Left ventricle myocardium inferior (tissue), 1 donor: ENCODE measurements around the gene DNASE1L2. TPM values are rescaled to one million over a fixed set of nuclear protein-coding genes. Genes with fewer than 3 reads are reported as not detected.
"Not testable (repeated sequence)": the region's sequence is repeated elsewhere in the genome, so short reads cannot be mapped to it uniquely, and the experiment has no call there.

ENCODE experiments used
- DNase-seq: peaks from one replicate; pipeline ENCODE4 v3.0.0-alpha.2; 2020
- H3K27ac ChIP-seq: fragments of 200-600 bp; replicated peaks from 2 replicates; pipeline ENCODE4 v1.8.0; 2021
- H3K27me3 ChIP-seq: fragments of 200-600 bp; 2 replicates; pipeline ENCODE4 v1.8.0; 2021; ENCODE audit warnings: low read depth
- H3K36me3 ChIP-seq: fragments of 200-600 bp; 2 replicates; pipeline ENCODE4 v1.8.0; 2021
- H3K4me1 ChIP-seq: fragments of 200-600 bp; 2 replicates; pipeline ENCODE4 v1.8.0; 2021
- H3K4me3 ChIP-seq: fragments of 200-600 bp; 2 replicates; pipeline ENCODE4 v1.8.0; 2021; ENCODE audit warnings: mild to moderate bottlenecking, moderate library complexity
- H3K9me3 ChIP-seq: fragments of 200-600 bp; replicated peaks from 2 replicates; pipeline ENCODE4 v1.8.0; 2021
- intact Hi-C: fragments of 100-400 bp; cut with micrococcal nuclease; formaldehyde crosslinking; loops from one replicate; pipeline ENCODE4 v1.11.0; 2022
- total RNA-seq: library from RNA; stranded (reverse); fragmentation: NEBNext Ultra II Directional; extraction: Animal tissue kit (Norgen Biotek cat#: 25700); gene quantifications from one replicate; pipeline ENCODE4 v1.2.1, GENCODE V29; 2021
- TF ChIP-seq, protein P1 (sequence below): fragments of 200-600 bp; IDR thresholded peaks from 2 replicates; pipeline ENCODE4 v1.8.0; 2021; ENCODE audit warnings: antibody characterized with exemption, mild to moderate bottlenecking, borderline replicate concordance
- donor health status: DM: no; HTN: yes; CAD: no; lungs with severe emphysema.

The DNASE1L2 gene
- total RNA-seq, 1 donor from 2014 or later = 0.47 TPM

DNA sequence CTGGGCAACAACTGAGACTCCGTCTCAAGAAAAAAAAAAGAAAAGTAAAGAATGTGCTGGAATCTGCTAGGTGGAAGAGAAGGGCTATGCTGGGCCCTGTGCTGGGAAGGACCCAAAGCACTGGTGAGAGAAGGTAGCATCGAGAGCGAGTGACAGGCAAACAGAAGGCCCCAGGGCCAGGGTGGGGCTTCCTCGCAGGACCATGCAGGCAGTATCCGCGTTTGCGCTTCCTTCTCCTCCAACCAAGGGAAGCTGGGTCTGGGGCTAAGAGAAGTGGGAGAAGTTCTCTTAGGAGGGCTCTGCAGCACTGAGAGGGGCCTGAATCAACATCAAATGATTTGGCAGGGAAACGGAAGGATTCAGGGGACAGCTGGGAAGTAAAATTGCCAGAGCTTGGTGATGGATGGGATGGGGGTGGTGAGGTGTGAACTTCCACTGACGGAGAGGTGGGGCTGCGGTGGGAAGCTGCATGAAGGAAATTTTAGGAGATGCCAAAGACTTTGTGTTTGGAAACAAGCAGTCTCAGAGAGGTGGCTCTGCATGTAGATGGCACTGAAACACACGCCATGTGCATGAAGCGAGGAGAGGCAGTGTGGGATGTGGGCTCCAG, 20.4 kb downstream of the DNASE1L2 start:
- no peak overlapping the region for H3K4me3 ChIP-seq
- TF ChIP-seq, protein P1, sequence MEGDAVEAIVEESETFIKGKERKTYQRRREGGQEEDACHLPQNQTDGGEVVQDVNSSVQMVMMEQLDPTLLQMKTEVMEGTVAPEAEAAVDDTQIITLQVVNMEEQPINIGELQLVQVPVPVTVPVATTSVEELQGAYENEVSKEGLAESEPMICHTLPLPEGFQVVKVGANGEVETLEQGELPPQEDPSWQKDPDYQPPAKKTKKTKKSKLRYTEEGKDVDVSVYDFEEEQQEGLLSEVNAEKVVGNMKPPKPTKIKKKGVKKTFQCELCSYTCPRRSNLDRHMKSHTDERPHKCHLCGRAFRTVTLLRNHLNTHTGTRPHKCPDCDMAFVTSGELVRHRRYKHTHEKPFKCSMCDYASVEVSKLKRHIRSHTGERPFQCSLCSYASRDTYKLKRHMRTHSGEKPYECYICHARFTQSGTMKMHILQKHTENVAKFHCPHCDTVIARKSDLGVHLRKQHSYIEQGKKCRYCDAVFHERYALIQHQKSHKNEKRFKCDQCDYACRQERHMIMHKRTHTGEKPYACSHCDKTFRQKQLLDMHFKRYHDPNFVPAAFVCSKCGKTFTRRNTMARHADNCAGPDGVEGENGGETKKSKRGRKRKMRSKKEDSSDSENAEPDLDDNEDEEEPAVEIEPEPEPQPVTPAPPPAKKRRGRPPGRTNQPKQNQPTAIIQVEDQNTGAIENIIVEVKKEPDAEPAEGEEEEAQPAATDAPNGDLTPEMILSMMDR = no peak
- no peak overlapping the region for H3K27ac ChIP-seq
- H3K9me3 ChIP-seq = no peaks in the 10 kb centered on the region
- H3K36me3 ChIP-seq = peaks cover 89% of the 10 kb centered on the region
- no peaks in the 10 kb centered on the region for H3K27me3 ChIP-seq
- no peak for DNase-seq
- peaks cover 8% of the 10 kb centered on the region for H3K4me1 ChIP-seq
- intact Hi-C loops = no loop called here

DNA sequence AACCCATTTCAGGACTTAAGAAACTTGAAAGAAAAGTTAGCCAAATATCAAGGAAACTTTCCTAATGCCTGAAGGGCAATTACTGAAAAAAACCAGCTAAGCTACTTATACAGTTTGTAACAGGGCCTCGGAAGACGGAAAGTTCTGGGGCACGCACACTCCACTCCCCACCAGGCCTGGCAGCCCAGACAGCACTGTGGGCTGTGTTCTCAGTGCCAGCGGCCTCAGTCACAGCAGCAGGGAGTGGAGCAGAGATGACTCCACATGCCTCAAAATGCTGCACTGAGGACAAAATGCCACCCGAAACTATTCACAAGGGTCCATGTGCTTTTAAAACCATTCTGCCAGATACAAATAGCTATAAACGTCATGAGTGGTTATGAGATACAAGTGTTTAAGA, 21.5 kb downstream of the DNASE1L2 start:
- H3K27me3 ChIP-seq = no peaks in the 10 kb centered on the region
- no peak overlapping the region for H3K27ac ChIP-seq
- intact Hi-C loops = no loop called here
- H3K9me3 ChIP-seq = no peaks in the 10 kb centered on the region
- no peaks in the 10 kb centered on the region for H3K4me1 ChIP-seq
- TF ChIP-seq, protein P1 = no peak
- H3K36me3 ChIP-seq = peaks cover 99% of the 10 kb centered on the region
- H3K4me3 ChIP-seq = no peak overlapping the region
- DNase-seq = no peak

DNA sequence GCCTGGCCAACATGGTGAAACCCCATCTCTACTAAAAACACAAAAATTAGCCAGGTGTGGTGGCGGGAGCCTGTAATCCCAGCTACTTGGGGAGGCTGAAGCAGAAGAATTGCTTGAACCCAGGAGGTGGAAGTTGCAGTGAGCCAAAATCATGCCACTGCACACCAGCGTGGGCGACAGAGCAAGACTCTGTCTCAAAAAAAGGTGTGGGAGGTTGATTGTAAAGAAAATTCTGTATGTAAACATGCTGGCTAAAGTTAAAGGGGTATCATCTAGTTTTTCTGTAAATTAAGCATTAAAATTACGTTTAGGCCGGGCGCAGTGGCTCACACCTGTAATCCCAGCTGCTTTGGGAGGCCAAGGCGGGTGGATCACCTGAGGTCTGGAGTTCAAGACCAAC, 22.3 kb downstream of the DNASE1L2 start:
- intact Hi-C loops, H3K4me1 ChIP-seq, H3K9me3 ChIP-seq, H3K27ac ChIP-seq, H3K4me3 ChIP-seq, H3K27me3 ChIP-seq, DNase-seq: not testable (repeated sequence)
- H3K36me3 ChIP-seq = peaks cover 99% of the 10 kb centered on the region

DNA sequence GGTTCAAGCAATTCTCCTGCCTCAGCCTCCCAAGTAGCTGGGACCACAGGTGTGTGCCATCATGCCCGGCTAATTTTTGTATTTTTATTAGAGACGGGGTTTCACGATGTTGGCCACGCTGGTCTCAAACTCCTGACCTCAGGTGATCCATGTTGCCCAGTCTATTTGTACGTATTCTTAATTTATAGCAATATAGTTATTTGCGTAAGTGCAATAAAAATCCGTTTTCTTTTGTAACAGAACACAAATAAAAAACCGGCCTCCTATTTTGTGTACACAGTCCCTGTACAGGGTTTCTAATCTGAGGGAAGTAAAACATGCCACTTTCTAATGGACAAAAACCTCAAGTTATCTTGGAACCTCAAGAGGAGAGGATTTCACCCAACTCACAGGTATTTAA, 24.0 kb downstream of the DNASE1L2 start:
- TF ChIP-seq, protein P1 = no peak
- intact Hi-C loops = no loop called here
- Histone ChIP-seq H3K4me1 (peaks cover 7% of the 10 kb centered on the region), H3K9me3 (no peaks in the 10 kb centered on the region), H3K4me3 (no peak overlapping the region), H3K27me3 (no peaks in the 10 kb centered on the region), H3K27ac (no peak overlapping the region), H3K36me3 (peaks cover 91% of the 10 kb centered on the region)
- no peak for DNase-seq

DNA sequence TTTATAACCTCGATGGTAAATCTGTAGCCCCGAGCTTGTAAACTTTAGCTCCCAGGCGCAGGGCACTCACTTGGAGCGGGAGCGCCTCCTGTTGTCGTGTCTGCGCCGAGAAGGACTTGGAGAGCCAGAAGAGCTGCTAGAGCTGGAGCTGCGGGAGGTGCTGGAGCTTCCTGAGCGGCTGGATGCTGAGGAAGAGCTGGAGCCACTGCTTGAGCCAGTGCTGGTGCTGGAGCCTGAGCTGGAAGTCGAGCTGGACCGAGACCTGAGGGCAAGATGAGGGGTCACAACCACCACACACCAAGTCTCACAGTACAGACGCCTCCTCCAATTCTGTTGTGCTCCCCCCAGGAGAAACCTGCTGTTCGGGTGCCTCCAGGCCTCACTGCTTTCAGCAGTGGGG, 26.8 kb downstream of the DNASE1L2 start:
- DNase-seq, H3K27me3 ChIP-seq, H3K4me3 ChIP-seq, H3K27ac ChIP-seq, H3K9me3 ChIP-seq, intact Hi-C loops: not testable (repeated sequence)
- H3K36me3 ChIP-seq = peaks cover 63% of the 10 kb centered on the region
- peaks cover 32% of the 10 kb centered on the region for H3K4me1 ChIP-seq

GRCh38 chr16:2266887-2267286, 30.6 kb downstream of the DNASE1L2 start:
- Histone ChIP-seq H3K4me3 (peak overlapping the region; percentile 99), H3K27ac (peak overlapping the region; percentile 97), H3K36me3 (peaks cover 25% of the 10 kb centered on the region), H3K4me1 (peaks cover 49% of the 10 kb centered on the region)
- H3K9me3 ChIP-seq, H3K27me3 ChIP-seq, intact Hi-C loops, DNase-seq: not testable (repeated sequence)

DNA sequence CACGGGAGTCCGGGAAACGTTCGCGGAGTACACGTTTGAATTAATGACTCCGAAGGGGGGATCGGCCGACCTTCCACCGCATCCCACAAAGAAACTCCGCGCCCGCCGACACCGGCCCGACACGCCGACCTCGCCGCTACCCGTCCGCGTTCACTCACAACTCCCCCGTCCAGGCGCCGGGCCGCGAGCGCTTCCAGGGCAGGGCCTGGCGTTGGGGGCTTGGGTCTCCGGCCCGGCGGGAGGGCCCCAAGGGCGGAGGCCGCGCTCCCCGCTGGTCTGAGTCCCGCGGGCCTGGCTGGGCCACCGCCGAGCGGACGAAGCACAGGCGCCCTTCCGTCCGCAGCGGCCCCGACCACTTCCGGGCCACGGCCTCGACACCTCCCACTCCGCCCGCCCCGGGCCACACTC, 31.3 kb downstream of the DNASE1L2 start:
- intact Hi-C loops, H3K27me3 ChIP-seq, H3K9me3 ChIP-seq, DNase-seq: not testable (repeated sequence)
- Histone ChIP-seq H3K4me1 (peaks cover 49% of the 10 kb centered on the region), H3K27ac (peak overlapping the region; percentile 97), H3K36me3 (peaks cover 18% of the 10 kb centered on the region), H3K4me3 (peak overlapping the region; percentile 99)
